Left kidney (tissue), 2 donors: ENCODE data around the gene CYSTM1. TPM values are rescaled to one million over a fixed set of nuclear protein-coding genes. Genes with fewer than 3 reads are reported as not detected.
"Not testable (repeated sequence)": the region's sequence is repeated elsewhere in the genome, so short reads cannot be mapped to it uniquely, and the experiment has no call there.

Experiments used
- DNase-seq: peaks from one replicate; pipeline ENCODE4 v3.0.0-alpha.2; 2013
- polyA plus RNA-seq: library from polyadenylated mRNA; unstranded; fragments of 120-200 nt; gene quantifications from one replicate; pipeline ENCODE4 v1.2.1, GENCODE V29; 2013; ENCODE audit not compliant: insufficient read length

Gene CYSTM1
- polyA plus RNA-seq, 1 donor = 54.2 TPM

DNA sequence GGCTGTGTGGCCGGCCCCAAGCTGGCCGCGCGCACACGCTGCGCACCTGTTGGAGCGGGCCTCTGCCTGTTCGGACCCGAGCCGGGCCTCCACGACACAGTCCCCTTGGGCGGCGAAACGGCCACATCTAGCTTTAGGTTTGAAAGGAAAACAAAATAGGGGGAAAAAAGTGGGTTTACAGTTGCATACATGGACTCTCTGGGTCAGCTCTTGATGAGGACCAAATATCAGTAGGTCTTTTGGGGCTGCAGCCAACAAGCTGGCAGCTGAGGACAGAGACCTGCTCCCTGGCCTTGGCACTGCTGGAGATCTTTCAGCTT, 28.5 kb upstream of the CYSTM1 start:
- DNase-seq = no peak

DNA sequence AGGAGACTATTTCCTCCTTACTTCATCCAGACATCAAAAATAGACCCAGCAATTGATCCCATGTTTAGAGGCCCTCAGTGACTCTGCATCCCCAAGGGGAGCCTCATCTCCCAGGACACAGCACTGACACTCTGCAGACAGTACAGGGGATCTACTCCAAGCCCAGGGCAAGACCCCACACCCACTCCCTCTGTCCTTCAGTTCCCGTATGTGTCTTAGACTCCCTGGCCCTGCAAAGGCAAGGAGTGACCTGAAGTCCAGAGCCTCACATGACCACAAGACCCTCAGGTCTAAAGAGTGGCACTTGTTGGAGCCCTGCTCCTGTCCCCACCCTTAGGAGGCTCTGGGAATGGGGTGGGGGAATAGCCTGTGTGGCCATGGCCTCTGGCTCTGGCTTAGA, 27.5 kb upstream of the CYSTM1 start:
- no peak for DNase-seq

DNA sequence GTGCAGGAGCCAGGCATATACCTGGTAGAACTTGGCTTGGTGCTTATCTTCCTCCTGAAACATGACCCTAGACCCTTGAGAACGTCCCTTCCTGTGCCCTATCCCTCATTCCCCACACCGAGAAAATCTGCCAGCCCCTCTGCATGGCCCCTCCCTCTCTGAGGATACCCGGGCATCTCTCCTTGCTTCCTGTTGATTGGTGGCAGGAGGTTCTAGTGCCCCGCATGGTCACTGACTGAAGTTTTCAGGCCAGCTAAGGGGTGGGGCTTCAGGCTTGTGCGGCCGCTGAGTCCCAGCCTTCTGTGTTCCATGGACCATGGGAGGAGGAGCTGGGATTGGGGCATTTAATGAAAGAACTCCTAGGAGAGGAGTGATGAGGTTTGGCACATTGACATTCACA, 26.5 kb upstream of the CYSTM1 start:
- no peak for DNase-seq

DNA sequence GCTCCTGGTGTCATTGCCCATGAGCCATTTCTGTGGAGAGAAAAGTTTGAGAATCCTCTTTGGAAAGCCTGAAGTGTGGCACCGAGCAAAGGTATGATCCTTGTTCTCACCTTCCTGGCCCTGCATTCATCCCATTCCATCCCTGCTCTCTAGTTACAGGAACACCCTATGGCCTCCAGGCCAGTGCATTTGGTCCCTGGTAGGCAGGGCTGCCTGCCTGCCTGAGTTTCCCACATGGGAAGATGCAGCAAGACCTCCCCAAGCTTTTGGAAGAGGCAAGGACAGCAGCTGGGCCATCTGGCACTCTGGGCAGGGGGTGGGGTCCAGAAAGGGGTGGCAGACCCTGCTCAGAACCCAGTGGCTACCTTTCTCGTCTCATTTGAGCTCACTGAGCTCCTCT, 24.8 kb upstream of the CYSTM1 start:
- no peak for DNase-seq

DNA sequence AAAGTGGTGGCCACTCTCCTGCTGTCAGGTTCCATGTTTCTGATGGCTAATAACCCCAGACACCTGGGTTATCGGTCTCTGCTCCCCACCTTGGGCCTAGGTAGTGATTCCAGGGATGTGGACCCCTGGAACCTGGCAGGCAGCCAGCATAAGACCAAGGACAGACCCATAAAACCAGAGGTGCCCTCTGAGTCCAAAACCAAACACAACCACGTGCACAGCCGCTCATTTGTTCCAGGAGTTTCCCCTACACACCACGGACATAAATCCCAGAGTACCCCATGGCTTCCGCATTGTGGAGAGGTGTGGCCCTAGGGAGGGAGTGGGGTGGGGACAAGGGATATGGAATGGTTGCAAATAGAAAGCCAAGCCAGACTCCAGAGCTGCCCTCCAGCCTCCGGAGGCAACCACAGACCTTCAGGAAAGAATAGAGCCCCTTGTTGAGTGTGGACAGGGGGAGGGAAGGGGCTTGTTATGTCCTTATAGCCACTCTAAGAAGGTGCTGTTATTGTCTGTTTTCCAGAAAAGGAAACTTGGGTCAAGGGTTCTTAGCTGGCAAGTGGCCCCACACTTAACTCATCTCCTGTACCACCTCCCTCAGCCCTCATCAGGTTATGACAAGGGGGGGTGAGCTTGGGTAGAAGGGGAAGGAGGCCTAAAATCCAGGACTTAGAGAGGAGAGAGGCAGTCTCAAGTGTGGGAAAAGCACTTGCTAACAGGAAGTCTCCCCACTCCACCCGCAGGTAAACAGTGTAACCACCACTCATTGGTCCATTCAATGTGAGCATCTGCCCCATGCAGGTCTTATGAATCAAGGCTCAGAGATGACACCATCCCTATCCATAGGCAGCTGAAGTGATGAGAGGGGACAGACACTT, 23.6 kb upstream of the CYSTM1 start:
- no peak for DNase-seq

DNA sequence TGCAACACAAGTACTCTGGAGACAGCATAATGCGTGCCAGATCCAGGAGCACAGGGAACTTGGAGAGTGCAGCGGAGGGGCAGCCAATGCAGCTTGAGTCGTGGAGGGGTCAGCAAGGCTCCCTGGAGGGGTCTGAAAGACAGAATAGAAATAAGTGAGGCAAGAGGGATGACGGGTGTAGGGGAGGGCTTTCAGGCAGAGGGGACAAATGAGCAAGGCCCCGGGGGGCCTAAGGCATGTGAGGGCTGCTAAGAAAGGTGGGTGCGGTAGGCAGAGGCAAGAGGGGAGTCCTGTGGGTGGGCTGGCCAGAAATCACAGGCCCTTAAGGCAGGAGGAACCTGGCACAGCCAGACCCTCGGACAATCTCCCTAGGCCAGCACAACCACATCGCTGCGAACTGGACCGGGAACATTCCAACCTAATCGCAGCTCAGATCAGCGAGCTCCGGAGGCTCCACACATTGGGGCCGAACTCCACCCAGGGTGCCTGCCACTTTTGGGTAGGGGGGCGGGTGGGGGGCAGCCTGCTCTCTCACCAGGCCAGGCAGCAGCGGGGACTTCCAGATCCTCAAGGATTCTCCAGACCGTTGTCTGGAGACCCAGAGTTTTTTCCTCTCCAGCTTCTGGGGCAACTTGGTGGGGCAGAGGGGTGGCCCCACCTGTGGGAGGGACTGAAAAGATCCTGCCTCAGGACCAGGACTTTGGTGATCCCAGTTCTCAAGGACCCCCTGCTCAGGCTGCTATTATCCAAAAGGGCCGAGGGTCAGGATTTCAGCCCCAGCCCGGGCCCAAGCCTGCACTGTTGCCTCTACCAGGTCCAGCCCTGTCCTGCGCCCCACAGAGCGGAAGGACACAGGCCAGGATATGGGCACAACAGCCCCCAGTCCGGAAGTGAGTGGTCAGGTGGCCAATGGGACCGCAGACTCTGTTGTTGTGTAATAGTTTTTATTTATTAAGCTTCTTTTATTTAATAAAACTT, 22.7 kb upstream of the CYSTM1 start:
- no peak for DNase-seq

DNA sequence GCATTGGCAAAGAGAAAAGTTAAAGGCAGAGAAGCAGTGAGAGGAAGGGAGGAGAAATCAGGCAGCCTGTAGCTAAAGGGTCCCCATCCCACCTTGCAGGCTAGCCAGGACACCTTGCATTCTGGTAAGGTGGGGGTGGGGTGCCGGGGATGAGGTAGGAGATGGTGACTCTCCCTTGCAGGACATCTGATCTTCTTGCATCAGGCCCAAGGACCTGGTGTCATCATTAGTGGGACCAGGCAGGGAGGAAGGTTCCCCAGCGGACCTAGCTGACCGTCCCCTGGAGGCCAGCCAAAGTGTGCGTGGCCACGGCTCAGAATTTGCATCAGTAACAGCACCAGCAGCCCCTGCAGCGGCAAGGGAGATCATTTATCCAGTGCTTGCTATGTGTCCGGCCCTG, 21.7 kb upstream of the CYSTM1 start:
- DNase-seq = no peak

DNA sequence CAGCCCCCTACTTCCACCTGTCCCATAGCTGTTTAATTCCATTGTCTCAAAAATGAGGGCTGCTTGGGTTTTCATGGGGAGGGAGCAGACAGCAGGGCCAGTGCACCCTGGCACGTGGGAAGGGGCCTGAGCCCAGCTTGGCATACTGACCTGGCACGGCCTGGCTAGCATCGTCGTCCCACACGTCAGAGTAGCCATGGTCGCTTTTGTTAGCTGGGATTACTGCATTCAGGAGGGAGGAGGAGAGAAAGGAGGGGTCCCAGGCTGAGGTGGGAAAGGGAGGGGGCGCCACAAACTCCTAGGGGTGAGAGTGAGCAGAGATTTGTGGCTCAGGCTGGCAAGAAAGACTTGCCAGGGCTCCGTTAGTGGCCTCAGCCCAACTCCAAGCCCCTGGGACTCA, 21.1 kb upstream of the CYSTM1 start:
- no peak for DNase-seq

DNA sequence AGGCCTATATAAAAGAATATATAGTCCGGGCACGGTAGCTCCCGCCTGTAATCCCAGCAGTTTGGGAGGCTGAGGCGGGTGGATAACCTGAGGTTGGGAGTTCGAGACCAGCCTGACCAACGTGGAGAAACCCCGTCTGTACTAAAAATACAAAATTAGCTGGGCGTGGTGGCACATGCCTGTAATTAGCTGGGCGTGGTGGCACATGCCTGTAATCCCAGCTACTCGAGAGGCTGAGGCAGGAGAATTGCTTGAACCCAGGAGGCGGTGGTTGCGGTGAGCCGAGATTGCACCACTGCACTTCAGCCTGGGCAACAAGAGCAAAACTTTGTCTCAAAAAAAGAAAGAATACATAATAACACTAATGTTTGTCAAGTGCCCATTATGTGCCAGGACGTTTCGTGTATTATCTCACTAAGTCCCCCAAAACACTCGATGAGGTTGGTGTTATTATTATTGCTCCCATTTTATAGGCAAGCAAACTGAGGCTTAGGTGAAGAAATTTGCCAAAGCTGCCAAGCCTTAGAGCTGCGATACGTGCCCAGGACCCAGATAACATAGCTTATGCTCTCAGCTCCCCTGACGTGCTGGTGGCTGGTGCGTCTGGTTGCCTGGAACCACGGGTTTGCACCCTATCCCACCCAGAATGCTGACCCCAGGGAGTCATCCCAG, 20.1 kb upstream of the CYSTM1 start:
- DNase-seq = not testable (repeated sequence)

DNA sequence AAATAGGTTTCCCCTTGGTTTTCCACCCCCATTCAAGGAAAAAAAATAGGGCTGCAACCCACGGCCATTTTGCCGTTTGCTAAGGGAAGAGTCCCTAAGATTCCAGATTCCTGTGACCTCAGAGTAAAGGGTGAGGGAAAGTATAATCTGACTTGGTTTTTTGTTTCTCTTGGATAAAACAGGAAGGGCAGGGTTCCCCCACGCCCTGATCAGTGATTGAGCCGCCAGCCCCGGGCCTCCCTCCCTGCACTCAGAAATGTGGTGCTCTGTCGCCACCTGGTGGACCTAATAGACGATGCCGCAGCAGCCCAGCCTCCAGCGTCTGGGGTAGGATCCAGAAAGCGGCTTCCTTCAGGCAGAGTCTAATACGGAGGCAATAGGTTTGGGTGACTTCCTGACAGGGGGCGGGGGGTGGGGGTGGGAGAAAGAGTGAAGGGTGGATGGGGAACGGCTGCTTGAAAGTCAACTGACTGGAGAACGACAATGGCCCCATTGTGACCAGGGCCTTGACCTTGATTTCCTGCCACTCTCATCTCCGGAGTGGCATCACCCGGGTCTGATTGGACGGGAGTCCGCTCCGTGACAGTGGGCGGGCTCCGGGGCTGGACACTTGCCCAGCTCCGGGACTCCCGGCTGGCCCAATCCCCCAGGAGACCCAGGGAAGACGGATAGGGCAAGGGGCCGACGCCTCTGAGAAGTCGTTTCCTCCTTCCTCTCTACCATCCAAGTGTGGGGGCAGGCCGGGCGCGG, 17.8 kb upstream of the CYSTM1 start:
- DNase-seq = peak; percentile 84

DNA sequence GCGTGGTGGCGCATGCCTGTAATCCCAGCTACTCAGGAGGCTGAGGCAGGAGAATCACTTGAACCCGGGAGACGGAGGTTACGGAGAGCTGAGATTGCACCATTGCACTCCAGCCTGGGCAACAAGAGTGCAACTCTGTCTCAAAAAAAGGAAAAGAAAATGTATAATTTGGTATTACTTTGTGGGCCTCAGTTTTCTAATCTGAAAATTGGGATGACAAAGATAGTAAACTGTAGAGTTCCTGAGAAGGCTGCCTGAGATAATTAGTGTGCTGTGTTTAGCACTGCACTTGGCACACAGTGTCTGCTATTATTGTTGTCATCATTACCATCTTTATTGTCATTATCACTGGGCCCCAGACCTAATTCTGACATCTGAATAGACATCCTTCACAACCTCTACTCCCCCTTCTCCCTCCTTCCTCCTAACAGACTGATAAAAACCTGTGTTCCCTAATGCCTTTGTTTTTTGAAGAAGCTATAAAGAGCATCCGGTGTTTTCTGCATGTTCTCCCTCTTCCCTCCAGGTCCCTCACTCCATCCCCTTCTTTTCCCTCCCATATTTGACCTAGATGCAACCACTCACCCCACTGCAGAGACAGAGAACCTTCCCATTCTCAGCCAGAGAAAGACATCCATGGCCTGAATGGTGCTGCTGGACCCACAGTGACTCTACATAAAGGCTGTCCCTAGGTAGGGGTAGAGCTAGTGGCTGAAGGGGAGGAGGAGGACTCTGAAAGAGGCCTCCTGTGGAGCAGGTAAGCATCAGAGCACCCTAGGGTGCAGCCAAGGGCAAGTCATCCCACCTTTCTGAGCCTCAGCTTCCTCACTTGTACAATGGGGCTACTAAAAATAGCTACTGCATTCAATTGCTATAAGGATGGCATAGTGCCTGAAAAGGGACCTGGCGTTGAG, 15.7 kb upstream of the CYSTM1 start:
- DNase-seq = no peak

DNA sequence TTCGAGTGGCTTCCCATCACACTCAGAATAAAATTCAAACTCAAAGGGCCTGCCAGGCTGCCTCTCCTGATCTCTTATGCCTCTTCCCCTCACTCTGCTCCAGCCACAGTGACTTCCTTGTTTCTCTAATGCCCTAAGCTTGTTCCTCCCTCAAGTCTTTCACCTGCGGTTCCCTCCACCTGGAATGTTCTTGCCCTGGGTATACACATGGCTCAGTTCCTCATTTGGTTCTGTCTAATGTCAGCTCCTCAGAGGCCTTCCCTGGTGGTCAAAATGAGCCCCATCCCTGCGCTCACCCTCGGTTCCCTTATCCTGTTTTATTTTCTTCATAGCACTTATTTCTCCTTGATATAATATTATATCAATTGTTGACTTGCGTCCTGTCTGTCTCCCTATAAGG, 12.7 kb upstream of the CYSTM1 start:
- no peak for DNase-seq

DNA sequence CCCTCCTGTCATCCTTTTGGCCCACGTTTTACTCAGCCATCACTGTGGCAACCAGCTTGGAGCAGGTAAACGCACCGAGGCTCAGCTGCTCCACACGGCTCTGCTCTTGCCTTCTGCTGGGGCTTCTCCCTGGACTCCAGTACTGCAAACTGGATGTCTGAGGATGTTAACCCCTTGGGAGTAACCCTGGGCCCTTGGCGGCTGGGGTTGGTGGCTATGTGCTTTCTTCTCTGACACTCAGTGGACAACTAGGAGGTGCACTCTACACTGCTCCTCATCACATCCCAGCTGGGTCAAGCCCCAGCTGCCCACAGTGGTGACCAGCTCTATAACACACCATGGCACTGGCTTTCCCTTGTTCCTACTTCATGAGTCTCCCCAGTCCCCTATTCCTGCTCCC, 12.2 kb upstream of the CYSTM1 start:
- no peak for DNase-seq

DNA sequence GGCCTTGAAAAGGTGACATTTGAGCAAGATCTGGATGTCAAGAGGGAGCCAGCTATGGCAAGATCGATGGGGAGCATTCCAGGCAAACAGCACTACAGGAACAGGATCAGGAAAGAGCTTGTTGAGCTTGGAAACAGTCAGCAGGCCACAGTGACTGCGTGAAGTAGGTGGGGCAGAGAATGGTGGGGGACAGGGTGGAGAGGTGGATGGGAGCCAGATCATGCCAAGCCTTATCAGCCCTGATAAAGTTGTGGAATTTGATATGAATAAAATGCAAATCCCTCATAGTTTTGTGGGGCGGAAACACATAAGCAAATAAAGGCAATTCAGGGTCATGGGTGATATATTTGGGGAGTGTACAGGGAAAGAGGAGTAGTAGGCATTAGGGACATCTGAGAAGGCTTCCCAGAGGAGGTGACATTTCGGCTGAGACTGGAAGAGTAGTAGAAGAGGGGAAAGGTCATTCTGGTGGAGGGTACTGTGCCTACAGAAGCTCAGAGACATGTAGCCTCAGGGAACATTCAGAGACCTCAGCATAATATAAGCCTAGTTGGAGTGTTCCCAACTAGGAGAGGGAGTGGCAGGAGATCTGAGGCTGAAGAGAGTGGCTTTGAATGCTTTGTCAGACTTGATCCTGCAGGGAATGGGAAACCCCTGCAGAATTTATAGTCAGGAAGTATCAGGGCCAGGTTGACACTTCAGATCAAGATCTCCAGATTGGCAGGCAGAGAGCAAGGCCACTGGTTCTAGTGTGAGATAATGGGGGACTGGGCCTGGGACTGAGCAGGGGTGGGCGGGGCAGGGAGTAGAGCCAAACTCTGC, 9.7 kb upstream of the CYSTM1 start:
- DNase-seq = no peak

DNA sequence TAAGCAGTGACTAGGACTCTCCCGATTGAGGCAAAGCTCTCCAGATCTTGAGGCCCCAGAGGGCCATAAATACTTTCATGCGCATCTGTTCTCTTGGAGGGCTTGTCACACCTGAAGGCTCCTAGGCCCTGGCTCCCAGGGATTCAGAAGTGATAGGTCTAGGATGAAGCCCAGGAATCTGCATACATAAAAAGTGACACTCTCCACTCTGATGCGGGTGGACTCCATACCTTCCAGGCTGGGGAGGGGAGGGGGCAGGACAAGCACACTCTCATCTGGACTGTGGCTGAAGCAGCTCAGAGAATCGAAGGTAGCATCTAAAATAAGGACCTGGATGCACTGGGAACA, 9.1 kb upstream of the CYSTM1 start:
- no peak for DNase-seq

DNA sequence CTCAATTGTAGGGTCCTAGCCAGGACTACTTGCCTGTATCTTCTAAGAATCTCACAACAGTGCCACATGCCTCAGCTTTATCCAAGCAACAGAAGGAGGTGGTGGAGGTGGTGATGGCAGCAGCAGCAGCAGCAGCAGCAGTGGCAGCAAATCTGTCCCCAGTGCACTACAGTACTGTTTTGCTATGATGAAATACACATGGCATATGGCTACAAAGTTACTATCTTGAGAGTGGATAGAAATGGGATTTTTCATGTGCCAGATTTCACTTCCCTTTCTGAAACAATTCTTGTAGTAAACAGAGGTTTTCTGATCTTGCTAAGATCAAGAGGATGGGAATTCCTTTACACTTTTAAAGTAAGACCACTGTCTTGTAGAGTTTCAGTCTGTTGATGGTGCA, 8.1 kb upstream of the CYSTM1 start:
- DNase-seq = no peak

DNA sequence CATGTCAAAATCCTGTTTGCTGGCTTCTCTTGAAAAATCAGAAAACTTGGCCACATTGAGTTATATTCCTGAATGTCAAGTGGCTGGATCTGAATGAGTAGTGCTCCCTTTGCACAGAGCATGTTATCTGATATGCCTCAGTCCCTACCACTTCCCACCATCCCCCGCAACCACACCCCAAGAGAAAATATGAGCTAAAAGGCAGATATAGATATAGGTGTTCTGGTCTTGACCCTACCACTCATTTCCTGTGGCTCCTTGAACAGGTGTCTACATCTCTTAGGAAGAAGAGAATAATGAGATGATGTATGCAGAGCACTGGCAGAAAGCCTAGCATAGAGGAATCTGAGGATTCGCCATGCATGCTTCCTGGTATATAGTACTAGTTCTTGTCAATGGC, 6.6 kb upstream of the CYSTM1 start:
- DNase-seq = no peak

DNA sequence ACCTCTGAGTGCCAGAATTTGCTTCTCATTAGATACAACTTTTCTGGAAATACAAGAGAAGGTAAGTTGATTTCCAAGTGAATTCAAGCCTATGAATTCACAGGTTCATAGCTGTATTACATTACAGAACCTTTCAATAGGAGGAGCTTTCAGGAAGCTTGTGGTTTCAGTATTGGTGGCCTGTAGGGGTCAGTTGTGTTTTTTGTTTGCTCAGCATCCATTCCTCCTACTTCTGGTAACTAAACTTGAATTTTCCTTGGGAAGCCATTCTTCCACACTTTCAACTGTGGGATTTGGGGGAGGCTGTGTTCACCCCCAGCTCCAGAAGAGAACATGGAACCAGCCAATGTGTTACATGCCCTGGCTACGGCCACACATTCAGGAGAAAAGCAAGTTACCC, 5.6 kb upstream of the CYSTM1 start:
- DNase-seq = no peak

DNA sequence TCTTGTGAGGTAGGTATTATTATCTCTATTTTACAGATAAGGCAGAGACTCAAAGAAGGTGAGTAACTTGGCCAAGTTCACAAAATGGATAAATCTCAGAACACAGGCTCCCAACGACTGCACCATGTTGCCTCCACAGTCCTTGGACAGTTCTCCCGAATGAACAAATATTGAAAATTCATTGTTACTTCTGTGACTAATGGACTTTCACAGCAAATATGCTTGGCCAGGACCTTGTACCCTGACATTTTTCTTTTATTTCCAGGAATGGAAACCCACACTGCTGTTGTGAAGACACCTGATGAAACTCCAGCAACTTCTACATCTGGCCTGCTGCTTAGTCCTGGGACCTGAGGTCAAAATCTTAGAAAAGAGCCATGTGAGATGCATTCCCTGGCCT, 2.5 kb upstream of the CYSTM1 start:
- DNase-seq = no peak

DNA sequence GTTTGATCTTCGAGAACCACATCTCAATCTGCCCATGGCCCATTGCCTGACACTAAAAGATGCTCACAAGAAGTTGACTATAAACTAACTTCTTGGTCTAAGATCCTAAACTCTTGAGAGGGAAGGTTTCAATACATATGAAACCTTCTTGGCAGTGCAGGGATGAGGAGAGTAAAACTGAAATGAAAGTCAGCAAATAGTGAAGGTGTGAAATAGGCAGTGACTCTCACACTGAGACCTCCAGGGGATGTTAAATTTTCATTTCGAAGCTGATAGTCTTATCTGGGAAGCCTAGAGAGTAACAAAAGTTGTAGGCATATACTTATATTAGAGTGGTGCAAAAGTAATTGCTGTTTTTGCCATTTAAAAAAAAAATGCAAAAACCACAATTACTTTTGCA, 974 bp upstream of the CYSTM1 start:
- no peak for DNase-seq
